ENCODE data around the gene TSPY4.
"Not testable (repeated sequence)": the region's sequence is repeated elsewhere in the genome, so short reads cannot be mapped to it uniquely, and the experiment has no call there.

Gene TSPY4

DNA sequence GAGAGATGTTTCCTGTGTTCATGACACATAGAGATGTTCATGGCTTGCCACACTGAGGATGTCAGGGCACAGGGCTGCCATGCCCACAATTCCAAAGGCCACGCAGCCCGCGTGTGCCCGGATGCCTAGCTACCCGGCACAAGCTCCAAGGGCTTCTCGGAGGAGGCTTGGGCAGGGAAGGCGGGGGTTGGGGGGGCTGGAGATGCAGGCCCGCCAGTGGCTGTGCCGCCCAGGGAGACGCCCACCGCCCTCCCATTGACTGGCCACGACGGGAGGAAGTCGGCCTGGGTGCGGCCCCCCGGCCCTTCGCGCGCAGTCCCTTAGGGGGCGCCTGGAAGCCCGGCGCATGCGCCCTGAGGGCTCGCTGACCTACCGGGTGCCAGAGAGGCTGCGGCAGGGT lies at the start of gene TSPY4:
TSS of gene TSPY4 (plus strand) at position 301 of the 400 bp plus-strand sequence. CDS start at position 347, 46 bp downstream.
- in situ Hi-C loops (cut with MboI; ENCODE audit: low sequenced_read_pairs) = not testable (repeated sequence)

- in situ Hi-C loops (cut with MboI; ENCODE audit: low sequenced_read_pairs) = no loop called here
Observed at GRCh38 chrY:9320996-9321395, 16.3 kb upstream of the TSPY4 start.

DNA sequence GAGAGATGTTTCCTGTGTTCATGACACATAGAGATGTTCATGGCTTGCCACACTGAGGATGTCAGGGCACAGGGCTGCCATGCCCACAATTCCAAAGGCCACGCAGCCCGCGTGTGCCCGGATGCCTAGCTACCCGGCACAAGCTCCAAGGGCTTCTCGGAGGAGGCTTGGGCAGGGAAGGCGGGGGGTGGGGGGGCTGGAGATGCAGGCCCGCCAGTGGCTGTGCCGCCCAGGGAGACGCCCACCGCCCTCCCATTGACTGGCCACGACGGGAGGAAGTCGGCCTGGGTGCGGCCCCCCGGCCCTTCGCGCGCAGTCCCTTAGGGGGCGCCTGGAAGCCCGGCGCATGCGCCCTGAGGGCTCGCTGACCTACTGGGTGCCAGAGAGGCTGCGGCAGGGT lies 20.2 kb downstream of the TSPY4 start, which contains the start of gene TSPY8:
TSS of gene TSPY8 (plus strand) at position 301 of the 400 bp plus-strand sequence. CDS start at position 347, 46 bp downstream.
- in situ Hi-C loops (cut with MboI; ENCODE audit: low sequenced_read_pairs) = not testable (repeated sequence)

All from HL-60/S4 treated with retinoic acid at 250 ng/mL for 4 days and 3 days (cell line).